GM19324 (cell line): Measurements from ENCODE around the gene WSCD2.

Experiments
- ATAC-seq: cut with Tn5 transposase; IDR thresholded peaks from one replicate; pipeline ENCODE4 v1.9.1; 2021; ENCODE audit warnings: mild to moderate bottlenecking, moderate library complexity; ENCODE audit not compliant: unreplicated experiment, low FRiP score

The WSCD2 gene

DNA sequence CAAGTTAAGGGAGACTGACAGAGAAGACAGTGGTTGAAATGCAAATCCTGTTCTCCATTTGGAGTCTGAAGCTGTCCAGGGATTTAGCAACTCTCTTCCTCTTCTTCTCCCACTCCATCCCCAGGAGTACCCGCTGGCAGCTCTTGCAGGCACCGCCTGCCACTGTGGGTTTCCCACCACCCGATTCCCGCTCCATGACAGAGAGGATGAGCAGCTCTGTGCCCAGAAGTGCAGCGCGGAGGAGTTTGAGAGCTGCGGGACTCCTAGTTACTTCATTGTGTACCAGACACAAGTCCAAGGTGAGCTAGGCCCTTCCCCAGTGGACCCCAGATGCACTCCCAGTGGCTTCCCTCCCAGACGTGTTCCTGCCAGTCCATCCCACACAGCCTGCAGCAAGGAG, 97.8 kb downstream of the WSCD2 start:
- ATAC-seq: no peak

DNA sequence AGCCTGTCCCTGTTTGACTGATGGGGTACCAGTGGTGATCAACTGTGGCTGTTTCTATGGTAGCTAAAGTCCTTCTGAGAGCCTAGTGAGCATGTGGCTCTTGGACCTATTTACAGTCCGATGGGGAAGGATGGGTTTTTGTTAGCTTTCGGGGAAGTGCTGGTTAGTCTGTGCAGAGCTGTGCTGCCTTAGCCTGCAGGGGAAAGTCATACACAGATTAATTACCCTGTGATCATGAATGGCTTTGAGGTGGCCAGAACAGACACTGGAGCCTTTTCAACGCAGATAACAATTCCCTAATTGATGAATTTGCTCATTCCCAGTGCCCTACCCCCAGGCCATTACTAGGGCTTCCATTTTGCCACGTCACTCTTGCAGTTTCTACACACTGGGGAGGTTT, 99.7 kb downstream of the WSCD2 start:
- ATAC-seq: no peak

DNA sequence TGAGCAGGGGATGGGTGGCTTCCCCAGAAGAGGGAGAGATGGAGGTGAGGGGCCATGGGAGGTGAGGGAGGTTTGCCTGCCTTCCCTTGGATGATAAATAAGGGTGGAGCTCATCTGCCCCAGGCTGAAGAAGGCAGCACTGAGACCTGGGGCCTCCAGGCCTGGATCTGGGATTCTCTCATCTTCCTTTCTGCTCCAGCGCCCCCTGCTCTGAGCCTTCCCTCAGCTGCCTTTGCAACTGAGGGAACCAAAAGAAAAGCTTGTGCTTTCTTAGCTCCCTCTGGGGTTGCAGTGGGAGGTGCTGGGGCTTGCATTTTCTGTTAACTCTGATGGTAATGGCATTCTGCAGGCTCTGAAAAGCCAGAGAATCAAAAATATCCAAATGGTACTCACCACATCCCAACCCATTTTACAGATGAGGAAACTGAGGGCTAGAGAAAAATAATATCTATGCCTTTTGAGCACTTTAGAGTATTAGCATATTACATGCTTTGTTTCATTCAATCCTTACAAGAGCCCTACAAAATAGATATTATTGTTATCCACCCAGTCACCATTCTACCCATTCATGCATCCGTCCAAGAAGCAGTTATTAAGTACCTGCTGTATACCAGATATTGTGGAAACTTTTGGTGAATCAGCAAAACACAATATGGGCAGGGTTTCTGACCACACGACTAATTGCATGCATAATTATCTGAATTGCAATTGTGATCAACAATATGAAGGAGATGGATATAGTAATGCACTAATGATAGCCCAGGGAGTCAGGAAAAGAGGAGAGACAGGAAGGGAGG, 102.2 kb downstream of the WSCD2 start:
- no peak for ATAC-seq

DNA sequence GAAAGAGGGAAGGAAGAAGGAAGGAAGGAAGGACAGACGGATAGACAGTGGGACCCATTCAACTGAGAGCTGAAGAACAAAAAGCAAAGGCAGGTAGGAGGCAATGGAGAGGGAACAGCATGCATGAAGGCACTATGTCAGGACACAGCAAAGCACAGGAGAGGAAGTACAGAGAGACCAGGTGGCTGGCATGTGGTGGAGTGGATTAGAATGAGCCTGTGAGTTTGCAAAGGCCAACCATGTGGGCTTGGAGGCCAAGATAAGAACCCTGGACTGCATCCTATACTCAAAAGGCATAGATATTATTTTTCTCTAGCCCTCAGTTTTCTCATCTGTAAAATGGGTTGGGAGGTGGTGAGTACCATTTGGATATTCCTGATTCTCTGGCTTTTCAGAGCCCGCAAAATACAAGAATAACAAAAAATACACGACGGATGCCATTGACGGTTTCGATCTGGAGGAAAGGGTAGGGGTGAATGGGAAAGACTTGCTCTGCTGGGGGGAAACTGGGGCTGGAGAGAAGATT, 102.9 kb downstream of the WSCD2 start:
- ATAC-seq: no peak

DNA sequence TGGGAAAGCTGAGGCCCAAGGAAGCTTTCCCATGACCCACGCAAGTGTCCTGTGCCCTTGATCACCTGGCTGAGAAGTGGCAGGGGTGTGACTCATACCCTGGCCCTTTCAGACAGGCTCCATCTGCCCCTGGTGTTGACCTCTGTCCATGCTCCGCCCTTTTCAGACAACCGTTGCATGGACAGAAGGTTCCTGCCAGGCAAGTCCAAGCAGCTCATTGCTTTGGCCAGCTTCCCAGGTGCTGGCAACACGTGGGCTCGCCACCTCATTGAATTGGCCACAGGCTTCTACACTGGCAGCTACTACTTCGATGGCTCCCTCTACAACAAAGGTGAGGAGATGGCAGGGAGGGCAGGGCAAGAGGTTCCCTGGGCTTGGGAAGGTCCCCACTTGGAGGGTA, 103.5 kb downstream of the WSCD2 start:
- ATAC-seq: no peak

DNA sequence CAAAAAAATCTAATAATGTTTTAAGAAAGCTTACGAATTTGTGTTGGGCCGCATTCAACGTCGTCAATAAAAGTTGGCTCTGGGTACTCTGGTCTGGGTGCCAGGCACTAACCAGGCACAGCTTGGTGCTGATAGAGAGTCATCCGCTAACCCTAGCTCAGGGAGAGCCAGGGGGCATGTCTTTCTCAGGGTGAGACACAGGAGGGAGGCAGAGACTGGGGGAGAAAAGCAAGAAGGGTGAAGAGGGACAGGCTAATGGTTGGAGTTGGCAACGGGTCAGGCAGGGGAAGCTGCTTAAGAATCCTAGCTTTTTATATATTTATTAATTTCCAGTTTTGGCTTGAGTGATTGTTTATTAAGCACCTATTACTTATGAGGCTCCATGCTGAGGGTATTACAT, 105.1 kb downstream of the WSCD2 start:
- ATAC-seq: no peak

DNA sequence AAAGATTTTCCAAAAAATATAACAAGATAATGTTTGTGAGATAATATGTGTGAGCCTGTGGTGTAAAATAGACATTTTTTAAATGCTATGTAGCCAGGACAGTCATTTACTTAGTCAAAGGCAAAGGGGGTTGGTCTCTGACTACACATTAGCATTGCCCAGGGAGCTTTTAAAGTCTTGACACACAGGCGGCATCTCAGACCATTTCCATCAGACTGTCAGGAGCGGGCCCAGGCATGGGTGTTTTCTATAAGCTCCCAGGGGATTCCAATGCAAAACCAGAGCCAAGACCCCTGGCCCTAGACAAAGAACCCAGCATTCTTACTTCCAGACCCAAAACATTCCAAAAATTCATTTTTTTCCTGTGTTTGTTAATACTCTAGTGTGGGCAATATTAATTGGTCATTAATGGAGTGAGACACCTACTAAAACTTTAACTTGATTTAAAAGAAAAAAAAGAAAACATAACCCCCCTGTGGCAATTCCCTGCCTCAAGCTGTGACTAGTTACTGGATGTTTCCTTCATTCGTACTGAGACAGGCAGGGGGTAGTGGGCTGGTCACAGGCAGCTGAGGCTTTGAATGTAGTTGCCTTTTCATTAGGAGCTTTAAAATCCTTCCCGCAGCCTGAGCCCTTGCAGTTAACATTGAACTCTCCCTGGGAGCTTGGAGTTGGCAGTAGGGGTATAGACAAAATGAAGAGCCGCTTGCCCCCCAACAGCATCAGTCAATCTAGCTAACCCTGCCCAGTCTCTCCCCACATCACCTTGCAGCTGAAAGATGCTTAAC, 106.3 kb downstream of the WSCD2 start:
- ATAC-seq: no peak

DNA sequence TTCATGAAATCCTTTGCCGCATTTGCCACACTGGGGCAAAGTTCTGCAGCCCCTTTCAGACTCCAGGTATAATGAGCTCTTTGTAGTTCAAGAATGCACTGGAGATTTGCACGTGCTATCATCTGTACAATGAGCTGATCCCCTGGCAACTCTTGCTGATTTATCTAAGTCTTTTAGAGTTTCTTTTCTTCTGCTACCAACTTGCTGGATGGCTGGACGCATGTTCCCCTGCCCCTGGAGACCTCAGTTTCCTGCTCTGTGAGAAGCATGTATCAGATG, 106.8 kb downstream of the WSCD2 start:
- ATAC-seq: no peak

DNA sequence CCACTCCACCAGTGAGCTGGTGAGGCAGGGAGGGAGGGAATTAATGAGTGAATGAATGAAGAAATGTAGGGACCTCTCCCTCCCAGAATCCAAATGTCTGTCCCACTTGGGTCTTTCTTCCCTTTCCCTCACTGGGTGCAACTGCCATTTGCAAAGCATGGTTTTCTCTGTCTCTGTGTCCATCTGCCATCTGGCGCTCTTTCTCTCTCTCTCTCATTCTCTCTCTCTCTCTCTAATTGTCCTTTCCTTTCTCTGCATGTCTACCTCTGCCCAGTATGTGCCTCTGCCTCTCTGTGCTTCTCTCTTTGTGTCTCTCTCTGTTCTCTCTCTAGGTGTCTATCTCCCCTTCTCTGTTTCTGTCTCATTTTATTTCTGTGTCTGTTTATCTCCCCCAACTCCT, 107.3 kb downstream of the WSCD2 start:
- no peak for ATAC-seq

DNA sequence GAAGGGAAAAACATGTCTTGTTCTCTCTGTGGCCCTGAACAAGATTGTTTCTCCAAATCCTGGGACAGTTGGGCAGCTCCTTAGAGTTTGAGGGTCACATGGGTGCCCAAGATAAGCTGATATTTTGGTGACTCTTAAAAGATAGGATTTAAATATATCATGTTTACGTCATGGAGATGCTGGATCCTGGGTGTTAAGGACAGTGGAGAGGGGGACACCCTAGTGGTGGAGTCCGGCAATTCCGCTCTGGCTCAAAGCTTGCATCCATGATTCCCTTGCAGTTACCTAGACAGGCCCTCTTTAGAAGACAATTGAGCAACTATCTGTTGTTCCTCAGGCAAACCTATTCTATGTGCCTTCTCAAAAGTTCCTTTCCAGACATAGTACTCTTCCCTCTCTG, 108.2 kb downstream of the WSCD2 start:
- no peak for ATAC-seq

DNA sequence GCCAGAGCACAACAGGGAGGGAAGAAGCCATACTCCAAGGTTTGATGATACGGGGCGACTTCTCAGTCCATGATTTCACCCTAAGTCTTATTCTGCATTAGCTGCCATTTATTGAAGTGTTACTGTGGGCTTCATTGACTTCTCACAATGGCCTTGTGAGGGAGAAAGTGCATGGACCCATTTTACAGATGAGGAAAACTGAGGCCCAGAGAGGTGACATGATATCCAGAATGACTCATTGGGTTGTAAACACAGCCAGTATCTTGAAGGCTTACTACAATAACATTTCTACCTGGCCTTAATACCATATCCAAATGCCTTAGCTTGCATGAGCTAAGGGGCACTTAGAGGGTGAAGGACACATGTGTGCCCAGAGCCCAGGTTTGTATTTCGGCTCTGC, 109.4 kb downstream of the WSCD2 start:
- ATAC-seq: no peak

DNA sequence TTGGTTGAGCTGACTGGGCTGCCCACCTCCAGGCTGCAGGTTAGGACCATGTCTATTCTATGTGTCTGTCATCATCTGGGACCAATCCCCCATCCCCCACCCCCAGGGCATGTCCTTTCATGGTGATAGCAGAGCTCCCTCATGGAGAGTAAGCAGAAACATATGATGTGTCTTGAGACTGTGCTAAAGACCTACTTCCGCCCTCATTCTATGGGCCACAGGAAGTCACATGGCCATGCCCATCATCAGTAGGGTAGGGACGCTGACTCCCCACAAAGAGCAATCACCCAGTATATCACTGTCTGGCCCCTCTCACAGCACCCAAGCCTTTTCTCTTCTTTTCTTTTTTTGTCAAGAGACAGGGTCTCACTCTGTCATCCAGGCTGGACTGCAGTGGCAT, 110.3 kb downstream of the WSCD2 start:
- ATAC-seq: no peak

DNA sequence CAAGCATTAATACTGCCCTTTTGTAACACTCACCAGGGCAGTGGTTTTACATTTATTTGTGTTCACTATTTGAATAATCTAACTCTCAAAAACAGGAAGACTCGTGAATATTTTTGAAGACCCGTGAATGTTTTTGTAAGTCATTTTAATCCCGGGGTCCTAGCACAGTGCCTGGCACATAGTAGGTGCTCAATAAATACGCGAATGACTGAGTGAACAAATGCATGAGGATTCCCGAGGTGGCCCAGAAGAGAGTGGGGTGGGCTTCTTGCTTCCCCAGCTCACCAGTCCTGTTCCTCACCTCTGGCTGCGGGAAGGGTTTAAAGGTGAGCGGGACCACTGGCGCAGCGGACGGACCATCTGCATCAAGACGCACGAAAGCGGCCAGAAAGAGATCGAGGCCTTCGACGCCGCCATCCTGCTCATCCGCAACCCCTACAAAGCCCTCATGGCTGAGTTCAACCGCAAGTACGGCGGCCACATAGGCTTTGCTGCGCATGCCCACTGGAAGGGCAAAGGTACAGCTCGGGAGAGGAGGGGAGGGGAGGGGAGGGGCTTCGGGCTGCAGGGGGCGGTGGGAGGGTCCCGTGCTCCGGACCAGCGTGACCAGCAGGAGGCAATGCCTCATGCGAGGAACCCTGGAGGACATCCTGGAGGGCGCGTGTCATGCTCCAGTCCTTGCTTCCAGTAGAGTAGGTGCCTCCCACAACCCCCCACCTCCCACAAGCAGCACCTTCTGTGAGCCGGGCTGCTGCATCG, 111.1 kb downstream of the WSCD2 start:
- ATAC-seq: no peak

DNA sequence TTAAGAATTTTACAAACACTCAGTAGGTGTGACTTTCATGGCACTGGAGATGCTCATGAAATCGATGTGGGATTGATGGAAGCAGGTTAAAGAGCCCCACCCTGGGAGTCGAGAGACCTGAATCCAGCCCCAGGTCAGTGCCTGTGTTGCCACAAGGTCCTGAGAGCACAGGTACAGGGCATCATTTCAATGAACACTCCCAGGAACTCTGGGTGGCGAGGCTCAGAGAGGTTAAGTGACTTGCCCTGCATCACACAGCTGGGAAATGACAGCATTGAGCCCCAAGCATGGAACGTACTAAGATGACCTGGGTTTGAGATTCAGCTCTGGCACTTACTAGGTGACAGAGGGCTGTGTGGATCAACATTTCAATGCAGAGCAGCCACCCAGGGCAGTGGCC, 111.8 kb downstream of the WSCD2 start:
- ATAC-seq: no peak

DNA sequence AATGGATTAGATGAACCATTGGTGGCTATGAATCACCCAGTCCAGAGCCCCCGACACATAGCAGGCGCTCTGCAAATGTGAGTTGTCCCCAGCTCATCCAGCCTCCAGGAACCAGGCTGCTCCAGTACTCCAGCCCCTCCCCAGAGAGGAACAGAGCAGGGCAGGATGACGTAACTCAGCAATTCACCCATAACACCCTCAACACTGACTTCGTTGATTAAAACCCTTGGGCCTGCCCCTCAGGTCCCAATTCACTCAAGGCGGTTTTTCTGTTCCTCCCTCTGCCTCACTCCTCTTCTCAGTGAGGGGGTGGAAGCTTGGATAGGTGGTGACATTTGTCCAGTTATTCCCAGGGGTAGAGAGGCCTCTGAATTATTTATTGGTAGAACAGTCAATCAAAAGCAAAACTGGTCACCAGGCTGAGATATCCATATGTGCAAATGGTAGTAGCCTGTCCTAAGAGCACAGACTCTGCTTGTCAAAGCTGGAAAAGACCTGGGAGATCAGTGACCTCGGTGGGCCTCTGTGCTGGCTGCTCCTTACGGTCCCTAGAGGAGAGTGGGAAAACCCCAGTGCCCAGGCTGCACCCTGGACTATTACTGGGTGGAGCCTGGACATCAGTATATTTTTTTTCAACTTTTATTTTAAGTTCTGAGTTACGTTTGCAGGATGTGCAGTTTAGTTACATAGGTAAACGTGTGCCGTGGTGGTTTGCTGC, 113.1 kb downstream of the WSCD2 start:
- ATAC-seq: no peak

DNA sequence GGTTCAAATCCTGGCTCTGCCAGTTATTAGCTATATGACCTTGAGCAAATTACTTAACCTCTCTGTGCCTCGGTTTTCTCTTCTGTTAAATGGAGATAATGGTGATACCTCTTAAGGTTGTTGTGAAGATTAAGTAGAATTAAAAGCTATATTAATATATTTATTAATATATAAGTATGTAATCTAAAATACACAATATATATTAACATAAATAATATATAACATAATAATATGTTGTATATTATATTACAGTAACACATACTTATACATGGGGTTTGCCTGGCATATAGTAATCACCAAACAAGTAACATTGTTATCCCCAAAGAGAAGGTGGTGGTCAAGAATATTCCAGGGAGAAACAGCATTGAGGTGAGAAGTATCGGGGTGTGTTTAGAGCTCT, 118.0 kb downstream of the WSCD2 start:
- no peak for ATAC-seq

DNA sequence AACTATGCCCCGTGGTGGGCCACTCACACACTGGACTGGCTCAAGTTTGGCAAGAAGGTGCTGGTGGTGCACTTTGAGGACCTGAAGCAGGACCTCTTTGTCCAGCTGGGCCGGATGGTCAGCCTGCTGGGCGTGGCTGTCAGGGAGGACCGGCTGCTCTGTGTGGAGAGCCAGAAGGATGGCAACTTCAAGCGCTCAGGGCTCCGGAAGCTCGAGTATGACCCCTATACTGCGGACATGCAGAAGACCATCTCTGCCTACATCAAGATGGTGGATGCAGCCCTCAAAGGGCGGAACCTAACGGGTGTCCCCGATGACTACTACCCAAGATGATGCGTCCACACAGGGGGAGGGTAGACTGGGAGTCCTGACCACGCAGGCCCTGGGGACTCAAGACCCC, 118.9 kb downstream of the WSCD2 start:
- no peak for ATAC-seq

DNA sequence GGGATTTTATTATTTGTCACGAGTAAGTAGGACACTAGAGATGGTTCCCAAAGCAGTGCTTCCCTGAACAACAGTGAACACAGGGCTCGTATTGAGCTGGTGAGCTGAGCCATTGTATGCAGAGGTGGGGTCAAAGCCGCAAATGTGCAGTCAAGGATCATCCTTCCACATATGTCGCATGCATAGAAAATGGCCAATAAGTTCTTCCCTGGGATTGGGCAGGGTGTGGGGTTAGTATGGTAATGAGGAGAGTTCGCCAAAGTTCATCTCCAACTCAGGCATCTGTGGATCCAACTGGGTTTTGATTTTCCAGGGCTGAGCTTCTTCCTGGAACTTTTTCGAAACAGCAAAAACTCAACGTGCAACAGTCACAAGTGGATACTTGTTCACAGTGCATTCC, 123.4 kb downstream of the WSCD2 start:
- ATAC-seq: no peak

DNA sequence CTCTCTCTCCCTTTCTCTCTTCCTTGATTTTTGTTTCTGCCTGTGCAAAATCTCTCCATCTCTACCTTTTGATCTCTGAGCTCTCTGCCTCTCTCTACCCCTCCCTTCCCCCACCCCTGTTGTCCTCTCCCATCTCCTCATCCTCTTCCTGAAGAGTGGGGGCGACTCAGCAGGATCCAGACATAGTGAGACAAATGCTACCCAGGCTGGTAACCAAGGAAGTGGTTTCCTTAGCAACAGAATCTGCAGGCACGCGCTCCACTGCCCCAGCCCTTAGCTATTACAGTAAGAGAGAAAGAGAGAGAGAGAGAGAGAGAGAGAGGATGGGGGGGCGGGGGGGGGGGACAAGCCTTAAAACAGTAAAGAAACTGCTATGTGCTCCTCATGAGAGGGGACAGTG, 124.5 kb downstream of the WSCD2 start:
- no peak for ATAC-seq

DNA sequence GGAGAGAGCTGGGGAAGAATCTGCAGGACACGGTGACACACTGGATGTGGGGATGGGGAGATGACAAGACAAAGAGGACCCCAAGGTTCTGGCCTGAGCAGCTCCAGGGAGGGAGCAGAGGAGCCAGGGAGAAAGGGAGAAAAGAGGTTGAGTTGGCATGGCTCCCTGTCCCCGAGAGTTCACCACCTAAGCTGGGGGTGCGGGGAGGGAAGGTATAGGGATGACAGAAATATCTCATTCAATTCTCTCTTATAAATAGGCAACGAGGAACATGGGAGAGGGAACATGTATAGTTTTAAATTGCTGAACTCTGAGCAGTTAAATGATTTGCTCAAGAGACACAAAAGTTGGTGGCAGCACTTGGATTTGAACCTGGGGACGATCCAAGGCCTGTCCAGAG, 124.9 kb downstream of the WSCD2 start:
- ATAC-seq: no peak
